Neural cell (in vitro differentiated cells): Measurements from ENCODE around the gene NANOS2. TPM values are rescaled to one million over a fixed set of nuclear protein-coding genes. Genes with fewer than 3 reads are reported as not detected.

Experiments
- H2AFZ ChIP-seq: fragments of 200-600, 300-800 bp; sonication (generic), shearing (Covaris generic); 2 replicates; pipeline ENCODE4 v1.6.0; 2014; ENCODE audit warnings: low read depth, mild to moderate bottlenecking, antibody characterized with exemption, low read length, moderate library complexity
- H3F3A ChIP-seq: fragments of 200-600 bp; shearing (Covaris generic); 2 replicates; pipeline ENCODE4 v1.6.1; 2016; ENCODE audit warnings: mild to moderate bottlenecking, moderate library complexity, mixed read lengths, antibody characterized with exemption, low read length; ENCODE audit not compliant: insufficient read depth, poor library complexity, severe bottlenecking
- H3K27ac ChIP-seq: fragments of 200-600, 300-800 bp; sonication (generic), shearing (Covaris generic); 2 replicates; pipeline ENCODE4 v1.5.1; 2014; ENCODE audit warnings: mild to moderate bottlenecking, low read length, moderate library complexity
- H3K27me3 ChIP-seq: fragments of 300-800, 200-600 bp; sonication (generic), shearing (Covaris generic); 2 replicates; pipeline ENCODE4 v1.6.0; 2014; ENCODE audit warnings: mild to moderate bottlenecking, low read depth, low read length, moderate library complexity; ENCODE audit not compliant: insufficient read depth
- H3K36me3 ChIP-seq: fragments of 300-800, 200-600 bp; sonication (generic), shearing (Covaris generic); 2 replicates; pipeline ENCODE4 v1.5.1; 2014; ENCODE audit warnings: mild to moderate bottlenecking, antibody characterized with exemption, low read length, moderate library complexity; ENCODE audit not compliant: insufficient read depth
- H3K4me2 ChIP-seq: fragments of 300-800, 200-600 bp; sonication (generic), shearing (Covaris generic); 2 replicates; pipeline ENCODE4 v1.6.0; 2014; ENCODE audit warnings: mild to moderate bottlenecking, low read length
- H3K4me3 ChIP-seq: fragments of 300-800, 200-600 bp; sonication (generic), shearing (Covaris generic); 2 replicates; pipeline ENCODE4 v1.5.1; 2014; ENCODE audit warnings: mild to moderate bottlenecking, low read length, moderate library complexity
- H3K79me2 ChIP-seq: fragments of 200-600 bp; shearing (Covaris generic); replicated peaks from 2 replicates; pipeline ENCODE4 v1.6.0; 2014; ENCODE audit warnings: mild to moderate bottlenecking, low read length, moderate library complexity; ENCODE audit not compliant: insufficient read depth
- H3K9ac ChIP-seq: fragments of 300-800, 200-600 bp; sonication (generic), shearing (Covaris generic); 2 replicates; pipeline ENCODE4 v1.6.1; 2016; ENCODE audit warnings: mild to moderate bottlenecking, low read length, mixed read lengths
- H3K9me2 ChIP-seq: fragments of 200-600 bp; shearing (Covaris generic); 2 replicates; pipeline ENCODE4 v1.6.1; 2016; ENCODE audit warnings: mild to moderate bottlenecking, low read length, mixed read lengths; ENCODE audit not compliant: insufficient read depth
- H3K9me3 ChIP-seq: fragments of 200-600, 300-800 bp; sonication (generic), shearing (Covaris generic); 2 replicates; pipeline ENCODE4 v1.6.1; 2016; ENCODE audit warnings: mild to moderate bottlenecking, mixed run types, low read length, moderate library complexity, mixed read lengths
- H4K20me1 ChIP-seq: fragments of 200-600 bp; shearing (Covaris generic); 2 replicates; pipeline ENCODE4 v1.6.1; 2016; ENCODE audit warnings: mild to moderate bottlenecking, mixed run types; ENCODE audit not compliant: insufficient read depth
- CTCF ChIP-seq: fragments of 450-650 bp; IDR thresholded peaks from 2 replicates; pipeline ENCODE4 v1.5.1; 2014; ENCODE audit warnings: antibody characterized with exemption, mild to moderate bottlenecking, moderate library complexity; ENCODE audit not compliant: poor library complexity, severe bottlenecking
- EP300 ChIP-seq: fragments of 450-650 bp; conservative IDR thresholded peaks from 2 replicates; pipeline ENCODE4 v1.6.1; 2014; ENCODE audit warnings: antibody characterized with exemption, mild to moderate bottlenecking, moderate library complexity; ENCODE audit not compliant: poor library complexity, severe bottlenecking
- EZH2 ChIP-seq: fragments of 200-600, 300-800 bp; shearing (Covaris generic), sonication (generic); IDR thresholded peaks from 2 replicates; pipeline ENCODE4 v1.6.1; 2014; ENCODE audit warnings: antibody characterized with exemption, low read length, borderline replicate concordance, mild to moderate bottlenecking; ENCODE audit not compliant: insufficient read depth, poor library complexity, severe bottlenecking
- MXI1 ChIP-seq: fragments of 450-650 bp; conservative IDR thresholded peaks from 2 replicates; pipeline ENCODE4 v1.6.1; 2014; ENCODE audit warnings: antibody characterized with exemption, mild to moderate bottlenecking; ENCODE audit not compliant: poor library complexity, severe bottlenecking
- POLR2AphosphoS5 ChIP-seq: IDR thresholded peaks from 2 replicates; pipeline ENCODE4 v1.6.1; 2012
- RAD21 ChIP-seq: fragments of 450-650 bp; conservative IDR thresholded peaks from 2 replicates; pipeline ENCODE4 v1.6.1; 2014; ENCODE audit warnings: antibody characterized with exemption, mild to moderate bottlenecking, moderate library complexity
- REST ChIP-seq: IDR thresholded peaks from 2 replicates; pipeline ENCODE4 v1.6.1; 2012; ENCODE audit warnings: borderline replicate concordance
- SMC3 ChIP-seq: fragments of 450-650 bp; conservative IDR thresholded peaks from 2 replicates; pipeline ENCODE4 v1.6.1; 2014; ENCODE audit warnings: antibody characterized with exemption, mild to moderate bottlenecking, moderate library complexity; ENCODE audit not compliant: poor library complexity
- TAF1 ChIP-seq: IDR thresholded peaks from 2 replicates; pipeline ENCODE4 v1.6.1; 2012; ENCODE audit warnings: low read depth
- polyA plus RNA-seq: library from polyadenylated mRNA; depleted of rRNA; stranded (reverse); fragments of >200 nt; gene quantifications from 2 replicates; pipeline ENCODE4 v1.2.3, GENCODE V29; 2014

NANOS2 gene
- polyA plus RNA-seq, 1 donor from 2014 or later = 0.64 TPM

- Histone ChIP-seq H3K27me3 (no peaks in the 10 kb centered on the region), H3F3A (peaks cover 11% of the 10 kb centered on the region), H3K4me3 (peak overlapping the region; percentile 59), H3K4me2 (peak overlapping the region; percentile 68), H3K9ac (peak overlapping the region; percentile 77), H3K9me2 (no peaks in the 10 kb centered on the region), H3K27ac (peak overlapping the region; percentile 95), H3K9me3 (no peaks in the 10 kb centered on the region), H3K79me2 (peaks cover 23% of the 10 kb centered on the region), H4K20me1 (no peaks in the 10 kb centered on the region), H2AFZ (no peak overlapping the region), H3K36me3 (peaks cover 17% of the 10 kb centered on the region)
- TF ChIP-seq EP300 (peak; percentile 78), MXI1 (peak; percentile 64), SMC3 (no peak), EZH2 (no peak), POLR2AphosphoS5 (peak; percentile 50), RAD21 (peak; percentile 43), REST (peak; percentile 31), TAF1 (no peak), CTCF (no peak)
These were observed 39.6 kb upstream of the NANOS2 start for GRCh38 chr19:45954156-45954555.

GRCh38 chr19:45953676-45954075 lies 39.1 kb upstream of the NANOS2 start:
- no peak overlapping the region for H2AFZ ChIP-seq
- no peaks in the 10 kb centered on the region for H4K20me1 ChIP-seq
- H3K36me3 ChIP-seq = peaks cover 17% of the 10 kb centered on the region
- H3K27me3 ChIP-seq = no peaks in the 10 kb centered on the region
- H3K4me2 ChIP-seq = peak overlapping the region; percentile 68
- H3F3A ChIP-seq = peaks cover 11% of the 10 kb centered on the region
- H3K9me3 ChIP-seq = no peaks in the 10 kb centered on the region
- H3K9me2 ChIP-seq = no peaks in the 10 kb centered on the region
- H3K27ac ChIP-seq = peak overlapping the region; percentile 95
- peaks cover 23% of the 10 kb centered on the region for H3K79me2 ChIP-seq
- peak overlapping the region; percentile 77 for H3K9ac ChIP-seq
- peak overlapping the region; percentile 59 for H3K4me3 ChIP-seq
- TF ChIP-seq CTCF (no peak), REST (no peak), TAF1 (no peak), POLR2AphosphoS5 (no peak), RAD21 (no peak), SMC3 (no peak), MXI1 (no peak), EZH2 (no peak), EP300 (no peak)
